GM18873 (cell line): ENCODE measurements around the gene LMAN2.
"Not testable (repeated sequence)": the region's sequence is repeated elsewhere in the genome, so short reads cannot be mapped to it uniquely, and the experiment has no call there.

Source experiments
- ATAC-seq: cut with Tn5 transposase; IDR thresholded peaks from one replicate; pipeline ENCODE4 v1.9.1; 2021; ENCODE audit warnings: mild to moderate bottlenecking, moderate library complexity, moderate number of reproducible peaks; ENCODE audit not compliant: unreplicated experiment, low FRiP score

LMAN2 gene

DNA sequence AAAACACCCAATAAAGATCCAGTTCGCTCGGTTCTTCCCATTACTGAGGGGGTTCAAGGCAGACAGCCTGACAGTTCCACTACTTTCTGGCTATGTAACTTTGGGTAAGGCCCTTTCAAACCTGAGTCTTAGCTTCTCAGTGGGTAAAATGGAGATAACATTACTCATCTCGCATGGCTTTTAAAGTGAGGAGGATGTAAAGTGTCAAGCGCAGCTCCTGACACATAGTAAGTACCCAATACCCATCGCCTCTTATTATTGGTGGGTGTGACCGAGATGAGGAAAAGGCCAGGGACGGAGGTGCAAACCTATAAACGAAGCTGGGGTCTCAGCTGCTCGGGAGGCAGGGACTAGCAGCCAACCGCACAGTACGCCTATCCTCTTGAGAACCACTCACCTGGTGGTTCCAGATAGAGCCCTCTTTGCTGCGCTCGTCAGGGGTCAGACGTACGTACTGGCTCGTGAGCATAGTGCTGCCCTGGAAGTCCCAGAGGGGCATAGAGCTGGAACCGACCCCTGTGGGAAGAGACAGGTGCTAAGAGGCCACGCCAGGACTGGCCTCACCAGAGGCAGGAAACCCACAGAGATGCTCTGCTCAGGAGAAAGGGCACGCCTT is 584 bp downstream of the LMAN2 start:
- no peak for ATAC-seq

DNA sequence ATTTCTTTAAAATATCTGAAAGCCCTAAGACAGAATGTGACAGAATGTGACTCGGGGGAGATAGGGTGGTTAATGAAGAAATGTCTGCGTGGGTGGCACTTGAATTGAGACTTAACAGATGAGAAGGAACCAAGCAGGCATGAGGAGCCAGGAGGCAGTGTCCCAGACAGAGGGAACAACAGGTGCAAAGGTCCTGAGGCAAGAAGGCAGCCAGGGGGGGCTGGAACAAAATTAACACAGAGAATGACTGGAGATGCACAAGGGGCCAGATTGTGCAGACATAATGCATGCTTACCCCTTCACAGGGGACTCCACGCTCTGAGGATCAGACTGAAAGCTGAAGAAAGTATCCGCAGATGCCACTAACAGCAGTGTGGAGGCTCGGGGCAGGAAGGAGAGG is 1.7 kb downstream of the LMAN2 start:
- no peak for ATAC-seq

DNA sequence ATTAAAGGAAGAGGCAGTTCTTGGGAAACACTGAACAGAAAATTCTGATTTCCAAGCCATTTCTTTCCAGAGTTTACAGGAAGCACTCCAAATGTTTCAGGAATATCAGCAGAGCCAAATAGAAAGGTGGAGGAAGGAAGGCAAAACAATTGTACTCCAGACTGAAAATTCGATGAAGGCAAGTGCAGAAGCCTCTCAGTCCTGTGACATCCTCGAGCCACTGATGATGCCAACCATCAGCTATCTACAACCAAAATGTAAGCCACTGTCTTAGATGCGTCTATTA is 2.2 kb downstream of the LMAN2 start:
- no peak for ATAC-seq

DNA sequence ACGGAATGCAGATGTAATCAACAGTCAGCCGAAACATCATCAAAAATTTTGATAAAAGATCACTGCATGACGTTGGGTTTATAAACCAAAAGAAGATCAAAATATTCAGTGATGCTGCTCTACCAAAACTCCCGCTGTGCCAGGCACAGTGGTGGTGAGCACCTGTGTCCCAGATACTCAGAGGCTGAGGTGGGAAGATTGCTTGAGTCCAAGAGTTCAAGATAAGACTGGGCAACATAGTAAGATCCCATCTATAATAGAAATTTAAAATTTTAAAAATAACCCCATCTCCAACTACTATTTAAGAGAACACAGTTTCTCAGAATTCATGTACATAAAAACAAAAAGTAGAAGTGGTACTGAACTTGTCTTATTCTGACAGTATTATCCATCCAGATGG is 3.8 kb downstream of the LMAN2 start:
- no peak for ATAC-seq

DNA sequence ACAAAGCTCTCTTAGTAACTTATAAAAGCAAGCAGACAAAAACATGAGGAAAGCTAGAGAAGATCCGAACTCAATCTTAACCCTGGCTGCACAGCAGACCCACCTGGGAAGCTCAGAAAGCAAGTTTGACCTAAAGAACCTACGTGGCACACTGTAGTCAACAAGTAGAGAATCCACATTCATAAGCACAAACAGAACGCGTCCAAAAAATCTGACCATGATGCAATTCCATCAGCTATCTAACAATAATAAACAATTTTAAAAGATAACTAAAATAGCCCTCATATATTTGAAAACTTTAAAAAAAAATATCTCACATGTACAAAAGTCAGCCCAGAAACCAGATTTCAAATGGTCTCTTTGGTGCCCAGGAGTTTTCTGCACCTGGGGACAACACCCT is 4.6 kb downstream of the LMAN2 start:
- ATAC-seq = no peak

DNA sequence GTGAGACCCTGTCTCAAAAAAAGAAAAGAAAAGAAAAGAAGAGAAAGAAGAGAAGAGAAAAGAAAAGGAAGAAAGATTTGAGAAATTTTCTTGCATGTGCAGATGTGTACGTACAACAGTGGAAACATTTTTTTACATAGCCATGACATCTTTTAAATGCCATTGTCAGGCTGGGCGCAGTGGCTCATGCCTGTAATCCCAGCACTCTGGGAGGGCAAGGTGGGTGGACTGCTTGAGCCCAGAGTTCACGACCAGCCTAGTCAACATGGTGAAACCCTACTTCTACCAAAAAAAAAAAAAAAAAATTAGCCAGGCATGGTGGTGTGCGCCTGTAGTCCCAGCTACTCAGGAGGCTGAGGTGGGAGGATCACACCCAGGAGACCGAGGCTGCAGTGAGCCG is 6.6 kb downstream of the LMAN2 start:
- ATAC-seq = no peak

DNA sequence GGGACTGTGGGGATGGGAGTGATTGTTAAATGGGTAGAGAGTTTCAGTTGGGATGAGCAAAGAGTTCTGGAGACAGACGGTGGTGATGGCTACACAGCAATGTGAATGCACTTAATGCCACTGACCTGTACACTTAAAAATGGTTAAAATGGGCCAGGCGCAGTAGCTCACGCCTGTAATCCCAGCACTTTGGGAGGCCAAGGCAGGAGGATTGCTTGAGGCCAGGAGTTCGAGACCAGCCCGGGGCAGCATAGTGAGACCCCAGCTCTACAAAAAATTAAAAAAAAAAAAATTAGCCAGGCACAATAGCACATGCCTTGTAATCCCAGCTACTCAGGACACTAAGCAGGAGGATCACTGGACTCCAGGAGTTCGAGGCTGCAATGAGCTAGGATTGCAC is 7.7 kb downstream of the LMAN2 start:
- ATAC-seq = no peak

DNA sequence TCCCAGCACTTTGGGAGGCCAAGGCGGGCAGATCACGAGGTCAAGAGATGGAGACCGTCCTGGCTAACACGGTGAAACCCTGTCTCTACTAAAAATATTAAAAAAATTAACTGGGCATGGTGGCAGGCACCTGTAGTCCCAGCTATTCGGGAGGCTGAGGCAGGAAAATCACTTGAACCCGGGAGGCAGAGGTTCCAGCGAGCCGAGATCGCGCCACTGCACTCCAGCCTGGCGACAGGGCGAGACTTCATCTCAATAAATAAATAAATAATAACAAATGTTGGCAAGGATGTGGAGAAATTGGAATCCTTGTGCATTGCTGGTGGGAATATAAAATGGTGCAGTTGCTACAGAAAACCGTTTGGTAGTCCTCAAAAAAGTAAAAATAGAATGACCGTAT is 8.5 kb downstream of the LMAN2 start:
- ATAC-seq = not testable (repeated sequence)

DNA sequence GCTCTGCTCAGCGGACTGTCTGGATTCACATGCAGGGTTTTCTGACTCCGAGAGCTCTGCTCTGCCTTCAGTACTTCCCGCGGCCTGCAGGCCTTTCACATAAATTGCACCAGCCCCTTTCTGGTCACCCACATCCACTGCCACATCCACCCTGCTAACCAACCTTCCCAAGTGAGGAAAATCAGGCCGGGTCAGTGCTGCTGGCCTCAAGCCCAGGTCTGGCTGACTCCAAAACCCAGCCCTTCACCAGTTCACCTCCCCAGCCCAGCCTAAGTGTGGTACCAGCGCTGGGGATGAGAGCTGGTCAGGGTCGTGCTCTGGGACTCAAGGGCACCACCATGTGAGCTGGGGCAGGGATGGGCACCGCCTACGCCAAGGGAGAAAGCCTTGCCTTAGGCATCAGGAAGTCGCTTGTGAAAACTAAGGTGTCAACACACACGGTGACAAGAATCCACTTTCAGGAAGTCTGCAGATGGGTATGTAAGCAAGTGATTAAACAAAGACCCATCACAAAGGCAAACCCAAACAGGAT is 12.3 kb downstream of the LMAN2 start:
- no peak for ATAC-seq

DNA sequence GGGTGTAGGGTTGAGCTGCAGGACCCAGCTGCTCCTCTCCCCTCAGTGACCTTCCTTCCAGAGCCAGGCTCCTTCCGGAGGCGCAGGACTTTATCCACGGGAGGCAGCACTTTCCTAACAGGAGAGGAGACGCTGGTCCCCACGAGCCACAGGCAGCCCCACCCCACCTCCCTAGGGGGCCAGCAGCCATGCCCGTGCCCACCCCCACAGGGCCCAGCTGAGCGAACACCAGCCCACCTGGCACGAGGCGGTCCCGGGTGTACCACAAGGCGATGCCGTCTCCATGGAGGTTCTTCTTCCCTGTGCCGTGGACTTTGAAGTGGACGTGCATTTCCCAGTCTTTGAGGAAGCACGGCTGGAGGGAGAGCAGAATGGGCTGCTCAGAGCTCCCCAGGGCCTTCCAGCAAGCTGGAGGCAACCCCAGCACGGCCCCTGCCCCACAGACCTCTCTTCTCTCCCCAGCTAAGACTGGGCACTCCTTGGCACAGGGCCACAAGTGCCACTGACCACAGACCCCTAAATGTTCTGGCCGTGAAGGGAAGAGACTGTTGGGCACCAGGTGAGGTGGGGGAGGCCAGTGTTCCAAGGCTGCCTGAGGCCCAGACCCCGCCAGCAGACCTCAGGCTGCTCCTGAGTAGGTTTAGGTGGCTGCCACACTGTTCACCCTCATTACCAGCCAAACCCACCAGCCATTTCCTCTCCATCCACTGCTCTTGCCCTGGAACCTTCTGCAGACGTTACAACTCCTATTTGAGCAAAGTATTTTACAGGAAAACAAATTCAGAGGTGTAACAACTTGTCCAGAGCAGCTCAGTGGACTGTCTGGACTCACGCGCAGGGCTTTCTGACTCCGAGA is 13.0 kb downstream of the LMAN2 start:
- no peak for ATAC-seq

DNA sequence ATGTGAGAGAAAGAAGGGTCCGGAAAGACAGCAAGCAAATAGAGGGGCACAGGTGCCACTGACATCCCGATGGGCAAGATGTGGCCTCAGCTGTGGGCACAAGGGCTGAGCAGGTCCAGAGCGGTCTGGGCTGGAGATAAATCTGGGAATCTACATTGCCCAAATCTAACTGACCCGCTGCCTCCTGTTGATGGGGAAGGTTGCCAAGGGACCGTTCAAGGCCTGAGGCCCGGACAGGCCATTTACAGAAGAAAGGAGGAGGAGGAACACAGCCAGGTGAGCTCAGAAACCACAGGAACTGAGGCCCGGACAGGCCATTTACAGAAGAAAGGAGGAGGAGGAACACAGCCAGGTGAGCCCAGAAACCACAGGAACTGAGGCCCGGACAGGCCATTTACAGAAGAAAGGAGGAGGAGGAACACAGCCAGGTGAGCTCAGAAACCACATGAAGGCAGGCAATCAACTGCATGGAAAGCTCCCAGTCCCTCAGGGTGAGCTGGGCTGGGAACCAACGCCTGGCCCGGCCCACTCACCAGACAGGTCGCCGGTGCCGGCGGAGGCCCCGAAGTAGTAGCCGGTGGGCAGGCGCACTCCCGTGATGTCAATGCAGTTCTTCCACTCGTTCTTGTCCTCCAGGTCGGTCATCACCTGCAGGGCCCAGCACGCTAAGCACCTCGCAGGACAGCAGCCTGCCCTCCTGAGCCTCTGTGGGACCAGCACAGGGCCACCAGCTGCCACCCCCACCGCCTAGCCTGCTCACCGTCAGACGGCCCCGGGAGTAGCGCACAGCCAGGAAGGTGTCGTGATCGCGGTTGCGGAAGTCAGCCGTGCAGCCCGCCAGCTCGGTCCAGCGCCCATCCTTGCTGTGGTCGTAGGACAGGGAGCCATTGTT is 14.6 kb downstream of the LMAN2 start:
- ATAC-seq = no peak

DNA sequence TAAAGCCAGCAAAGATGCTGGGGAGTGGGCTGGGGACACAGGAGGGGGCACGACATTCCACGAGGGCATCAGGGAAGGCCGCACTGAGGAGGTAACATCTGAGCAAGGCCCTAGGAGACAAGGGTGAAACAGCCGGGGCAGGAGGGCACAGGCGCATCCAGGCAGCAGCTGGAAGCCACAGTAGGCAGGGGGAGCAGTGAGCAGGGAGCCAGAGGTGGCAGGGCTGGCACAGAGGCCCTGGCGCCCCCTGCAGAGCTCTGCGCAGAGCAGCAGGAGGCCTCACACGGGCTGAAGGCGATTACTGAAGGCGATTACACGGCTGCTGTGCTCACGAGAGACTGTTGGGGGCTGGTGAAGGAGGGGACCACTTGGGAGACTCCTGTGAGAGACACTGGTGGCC is 15.4 kb downstream of the LMAN2 start:
- ATAC-seq = no peak

DNA sequence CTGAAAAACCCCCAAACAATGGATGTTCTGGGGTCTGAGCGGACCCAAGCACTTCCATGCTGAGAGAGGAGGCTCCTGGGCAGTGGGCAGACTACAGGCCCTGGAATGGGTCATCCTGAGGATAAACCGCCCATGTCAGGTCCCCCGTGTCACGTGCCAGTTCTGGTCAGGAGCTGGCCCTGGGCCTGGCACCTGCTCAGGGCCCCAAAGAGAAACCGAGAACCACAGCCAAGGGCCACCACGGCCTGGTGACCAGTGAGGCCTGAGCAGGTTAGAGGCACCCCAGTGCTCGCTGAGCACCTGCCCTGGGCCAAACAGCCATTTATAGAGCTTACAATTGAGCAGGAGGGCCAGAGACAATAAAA is 15.8 kb downstream of the LMAN2 start:
- ATAC-seq = no peak

DNA sequence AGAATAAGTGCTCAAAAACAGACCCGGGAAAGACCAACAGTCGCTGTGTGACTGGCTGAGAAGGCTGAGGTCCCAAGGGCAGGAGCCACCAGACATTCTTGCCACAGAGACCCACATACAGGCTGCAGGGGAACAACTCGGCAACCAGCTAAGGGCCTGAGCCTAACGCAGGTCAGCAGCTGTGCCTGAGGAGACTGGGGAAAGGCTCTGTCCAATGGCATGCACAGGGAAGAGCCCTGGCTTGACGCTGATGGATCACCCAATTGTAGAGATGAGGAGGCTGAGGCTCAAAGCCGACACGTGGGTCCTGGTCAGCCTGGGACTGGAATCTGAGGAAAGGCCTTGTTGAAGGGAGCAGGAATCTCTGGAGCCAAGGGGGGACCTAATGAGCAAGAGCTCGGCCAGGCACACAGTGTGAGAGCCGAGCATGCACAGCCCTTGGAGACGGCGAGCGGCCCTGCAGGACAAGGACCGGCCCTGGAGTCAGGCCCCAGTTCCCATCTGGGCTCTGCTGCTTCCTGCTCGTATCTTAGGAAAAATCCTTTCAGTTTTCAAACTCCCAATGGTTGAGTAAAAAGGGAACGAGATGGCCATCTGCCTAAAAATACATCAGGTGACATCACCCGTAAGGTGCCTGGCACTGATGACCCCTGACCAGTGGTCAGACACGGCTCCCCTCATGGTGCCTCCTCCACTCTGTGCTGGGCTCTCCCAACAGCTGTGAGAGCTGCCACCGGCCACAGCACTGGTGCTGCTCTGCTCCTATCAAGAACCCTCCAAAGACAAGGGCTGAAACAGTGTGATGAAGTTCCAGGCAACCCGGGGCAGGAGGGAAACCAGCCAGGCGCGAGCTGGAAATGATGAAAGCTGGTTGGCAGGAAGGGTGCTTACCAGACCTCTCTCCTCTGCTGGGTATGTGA is 16.4 kb downstream of the LMAN2 start:
- no peak for ATAC-seq

DNA sequence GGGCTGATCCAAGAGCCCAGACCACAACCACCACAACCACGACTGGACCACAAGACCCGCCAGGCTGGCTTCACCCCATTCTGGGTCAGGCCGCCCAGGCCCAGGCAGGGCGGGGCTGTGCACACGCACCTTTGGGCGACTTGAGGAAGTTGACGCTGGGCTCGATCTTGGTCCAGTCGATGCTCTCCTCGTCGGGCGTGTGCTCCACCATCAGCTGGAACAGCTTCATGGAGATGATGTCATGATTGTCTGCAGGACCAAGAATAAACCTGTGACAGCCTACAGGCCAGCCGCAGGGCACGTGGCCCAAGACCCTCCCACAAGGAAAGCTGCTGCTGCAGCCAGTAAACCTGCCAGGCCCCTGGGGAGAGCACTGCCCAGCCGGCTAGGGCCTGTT is 17.3 kb downstream of the LMAN2 start:
- ATAC-seq = no peak

DNA sequence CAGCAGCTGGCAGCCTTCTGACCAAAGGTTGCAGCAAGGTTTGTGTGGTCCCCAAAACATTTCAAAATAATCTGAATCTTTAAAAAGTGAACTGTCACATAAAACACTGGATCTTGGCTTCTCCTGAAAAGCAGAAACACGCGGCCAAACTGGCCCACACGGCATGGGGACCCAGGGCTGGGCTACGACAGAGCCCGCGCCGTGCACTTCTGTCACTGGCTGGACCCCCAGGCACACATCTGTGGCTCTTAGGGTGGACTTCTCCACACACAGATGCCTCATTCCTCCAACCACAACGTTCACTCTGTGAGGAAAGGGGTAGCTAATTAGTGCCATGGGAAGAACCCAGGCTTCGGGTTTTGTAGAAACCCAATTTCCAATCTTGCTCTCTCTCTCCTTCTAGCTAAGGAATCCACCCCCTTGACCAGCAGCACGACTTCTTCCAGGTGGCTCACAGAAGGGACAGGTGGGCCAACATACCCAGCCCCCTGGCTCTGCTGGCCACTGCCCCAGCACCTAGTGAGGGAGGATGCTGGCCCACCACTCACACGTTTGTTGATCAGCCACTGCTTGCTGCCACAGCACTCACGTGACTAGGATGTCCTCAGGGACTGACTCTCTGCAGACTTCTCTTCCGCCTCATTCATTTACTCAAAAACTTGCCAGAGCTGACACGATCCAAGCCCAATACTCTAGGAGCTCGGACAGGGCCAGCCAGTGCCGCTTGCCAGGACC is 17.9 kb downstream of the LMAN2 start:
- no peak for ATAC-seq

DNA sequence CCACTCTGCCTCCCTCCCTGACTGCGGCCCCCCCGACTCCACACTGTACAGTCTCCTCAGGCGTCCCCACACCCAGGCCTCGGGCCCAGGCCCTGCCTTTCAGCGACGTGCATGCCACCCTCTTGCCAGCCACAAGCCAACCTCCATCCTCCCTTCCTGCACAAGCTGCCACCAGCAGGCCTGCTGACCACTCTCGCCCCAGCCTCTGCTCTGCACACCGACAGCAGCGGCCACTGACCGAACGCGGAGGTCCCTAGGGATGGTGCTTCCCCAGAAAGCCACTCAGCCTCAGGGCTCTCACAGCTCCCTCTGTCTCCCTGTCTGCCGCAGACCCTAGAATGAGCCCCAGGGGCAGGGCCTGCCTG is 18.6 kb downstream of the LMAN2 start:
- no peak for ATAC-seq

DNA sequence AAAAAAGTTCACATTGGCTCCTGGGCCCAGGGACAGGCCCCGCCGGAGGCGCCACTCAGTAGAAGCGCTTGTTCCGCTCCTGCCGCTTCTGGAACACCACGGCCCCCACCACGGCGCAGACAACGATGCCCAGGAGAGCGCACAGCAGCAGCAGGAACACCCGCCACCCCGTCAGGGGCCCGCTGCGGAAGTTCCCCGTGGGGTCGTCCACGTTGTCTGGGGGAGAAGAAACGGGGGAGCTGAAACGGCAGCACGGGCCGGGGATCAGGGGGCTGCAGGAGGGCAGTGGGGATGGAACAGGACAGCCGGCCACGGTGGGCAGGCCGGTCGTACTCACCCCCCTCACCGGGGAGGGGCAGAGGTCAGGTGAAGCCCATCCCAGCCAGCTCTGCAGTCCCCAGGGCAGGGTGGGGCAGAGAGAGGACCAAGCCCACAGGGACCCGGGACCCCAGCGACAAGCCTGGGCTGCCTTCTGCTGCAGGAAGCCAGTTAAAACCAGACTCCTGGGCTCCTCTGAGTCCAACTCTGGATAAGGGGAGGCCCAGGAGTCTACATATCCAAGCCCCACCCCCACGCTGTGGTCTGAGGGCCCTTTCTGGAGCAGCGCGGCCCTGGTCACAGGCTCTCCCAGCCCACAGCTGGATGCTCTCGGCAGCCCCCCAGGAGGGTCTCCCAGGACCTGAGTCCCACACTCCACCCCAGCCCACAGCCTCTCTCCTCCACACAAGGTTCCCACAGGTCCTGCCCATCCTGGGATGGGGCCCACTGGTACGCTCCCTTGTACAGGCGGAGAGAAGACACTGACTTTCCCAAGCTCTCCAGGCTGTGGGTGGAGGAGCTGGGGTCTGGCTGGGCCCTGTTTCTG is 19.2 kb downstream of the LMAN2 start:
- ATAC-seq = no peak
